ENCODE data around the gene KCNAB3.
"Not testable (repeated sequence)": the region's sequence is repeated elsewhere in the genome, so short reads cannot be mapped to it uniquely, and the experiment has no call there.

The KCNAB3 gene

DNA sequence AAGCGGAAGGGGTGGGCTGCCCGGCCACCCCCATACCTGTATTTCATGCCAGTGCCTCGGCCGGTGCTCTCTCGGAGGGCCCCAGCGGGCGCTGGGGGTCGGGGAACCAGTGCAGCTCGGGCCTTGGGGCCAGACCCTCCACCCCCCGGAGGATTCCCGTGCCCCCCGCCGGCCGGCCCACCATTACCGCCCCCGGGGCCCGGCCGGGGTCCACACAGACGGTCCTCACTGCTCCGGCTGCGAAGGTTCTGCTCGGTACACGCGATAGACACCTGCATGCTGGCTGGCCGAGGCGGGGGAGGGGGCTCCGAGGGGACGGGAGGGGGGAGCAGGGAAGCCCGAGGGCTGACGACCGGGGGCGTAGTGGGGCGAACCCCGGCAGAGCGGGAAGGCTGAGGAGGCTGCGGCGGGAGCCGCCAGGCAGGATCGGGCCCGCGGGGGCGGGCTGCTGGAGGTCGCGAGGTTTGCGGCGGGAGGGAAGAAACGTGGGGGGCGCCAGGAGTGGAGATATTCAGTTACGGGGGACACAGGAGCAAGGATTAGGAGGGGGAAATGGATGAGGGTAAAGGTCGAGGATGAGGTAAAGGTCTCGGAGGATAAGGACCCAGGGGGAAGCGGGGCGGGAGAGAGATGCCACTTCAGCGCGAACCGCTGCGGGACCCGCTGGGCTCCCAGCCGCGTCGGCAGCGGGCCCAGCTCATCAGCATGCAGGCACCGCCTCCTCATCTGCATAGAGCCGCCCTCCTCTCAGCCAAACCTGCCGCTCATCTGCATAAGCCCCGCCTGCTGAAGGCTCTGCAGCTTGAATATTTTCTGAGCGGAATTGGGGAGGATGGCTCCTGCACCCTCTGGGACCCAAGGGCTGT, at the start of gene KCNAB3:
TSS of gene KCNAB3 (minus strand) at position 699 of the 866 bp plus-strand sequence. CDS start at position 278, 421 bp downstream.
- peak; percentile 65 for DNase-seq

DNA sequence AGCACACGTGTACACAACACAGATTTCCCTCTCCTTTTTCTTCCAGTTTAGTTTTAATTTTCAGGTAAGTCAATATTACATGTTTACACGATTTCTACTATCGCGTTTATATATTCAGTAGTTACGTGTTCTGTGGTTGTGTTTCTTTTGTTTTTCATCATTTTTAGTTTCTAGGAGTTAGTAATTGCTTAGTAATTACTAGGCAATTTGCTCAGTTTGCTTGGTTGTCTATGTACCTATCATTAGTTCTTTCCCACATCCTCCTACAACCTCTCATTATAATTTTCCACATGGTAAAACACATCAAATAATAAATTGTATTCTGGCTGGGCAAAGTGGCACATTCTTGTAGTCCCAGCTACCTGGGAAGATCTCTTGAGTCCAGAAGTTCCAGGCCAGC, 48.1 kb upstream of the KCNAB3 start:
- DNase-seq: peak; percentile 13

DNA sequence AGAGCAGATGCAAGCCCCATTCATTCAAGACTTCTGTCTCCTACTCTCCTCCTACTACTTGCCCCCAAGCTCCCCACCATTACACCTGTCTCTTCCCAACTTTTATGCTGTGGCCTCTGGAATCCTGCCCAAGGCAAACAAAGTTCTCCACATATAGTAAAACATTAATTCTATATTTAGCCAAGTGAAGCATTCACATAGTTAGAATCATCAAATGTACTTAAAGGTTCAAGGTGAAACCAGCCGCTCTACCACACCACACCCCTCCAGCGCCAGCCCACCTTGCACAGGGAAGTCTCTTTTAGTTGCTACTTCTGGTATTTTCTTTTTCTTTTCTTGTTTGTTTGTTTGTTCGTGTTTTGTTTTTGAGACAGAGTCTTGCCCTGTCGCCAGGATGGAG, 47.4 kb upstream of the KCNAB3 start:
- DNase-seq: no peak

DNA sequence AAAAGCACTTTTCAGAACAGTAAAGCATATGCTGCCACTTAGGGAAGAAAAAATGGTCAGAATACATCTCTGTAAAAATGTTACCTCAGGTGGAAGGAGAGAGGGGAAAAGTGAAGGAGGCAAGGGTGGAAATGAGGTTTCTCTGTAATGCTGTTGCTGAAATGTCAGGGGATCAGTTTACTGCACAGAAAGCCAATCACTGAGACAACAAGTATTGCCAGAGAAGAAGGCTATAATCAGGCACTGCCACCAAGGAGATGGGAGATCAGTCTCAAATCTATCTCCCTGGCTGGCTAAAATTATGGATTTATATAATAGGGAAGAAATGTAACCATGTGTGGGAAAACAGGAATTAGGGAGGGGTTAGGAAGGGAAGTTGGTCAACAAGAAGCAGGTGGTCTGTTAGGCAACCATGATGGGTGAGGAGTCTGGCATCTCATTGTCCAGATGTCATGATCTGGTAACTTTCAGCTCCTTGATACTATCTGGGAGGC, 45.0 kb upstream of the KCNAB3 start:
- DNase-seq: no peak

DNA sequence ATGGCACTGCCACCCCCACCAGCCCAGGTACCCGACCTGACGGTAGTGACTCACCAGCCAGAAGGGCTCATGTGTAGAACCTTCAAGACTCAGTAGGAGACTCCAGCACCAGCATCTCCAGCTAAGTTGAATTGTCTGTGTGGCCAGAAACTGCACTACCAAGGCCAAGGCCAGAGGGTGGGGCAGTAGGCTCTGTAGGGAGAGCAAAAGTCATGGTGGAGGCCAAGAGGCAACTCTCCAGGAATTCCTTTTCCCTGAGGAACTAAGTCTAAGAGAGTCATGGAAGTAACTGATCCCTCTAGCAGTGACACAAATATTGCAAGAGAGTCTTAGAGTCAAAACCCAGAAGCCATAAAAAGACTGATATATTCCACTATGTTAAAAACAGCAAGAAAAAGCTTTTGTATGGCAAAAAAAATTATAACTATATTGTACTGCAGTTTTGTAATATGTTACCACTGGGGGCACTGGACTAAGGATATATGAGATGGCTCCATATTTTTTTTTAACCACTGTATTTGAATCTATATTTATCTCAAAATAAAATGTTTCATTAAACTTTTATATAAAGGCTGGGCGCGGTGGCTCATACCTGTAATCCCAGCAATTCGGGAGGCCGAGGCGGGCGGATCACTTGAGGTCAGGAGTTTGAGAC, 42.6 kb upstream of the KCNAB3 start:
- DNase-seq: no peak

DNA sequence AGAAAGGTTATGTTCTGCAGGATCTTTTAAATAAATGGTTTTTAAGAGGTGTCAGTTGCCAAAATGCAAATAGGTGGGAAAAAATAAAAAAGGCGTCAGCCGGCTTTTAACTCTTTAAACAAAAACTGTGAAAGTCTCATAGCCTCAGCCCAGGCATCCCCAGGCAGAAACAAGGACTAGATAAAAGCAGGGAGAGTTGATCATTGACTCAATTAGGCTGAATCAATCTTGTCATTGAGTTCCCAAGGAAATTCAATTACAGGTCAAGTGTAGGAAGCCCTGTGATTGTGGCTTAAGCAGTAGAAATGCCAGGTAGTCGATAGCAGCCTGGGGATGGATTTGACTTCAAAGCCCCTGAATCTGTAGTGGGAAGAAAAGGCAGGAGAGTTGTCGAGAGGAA, 42.0 kb upstream of the KCNAB3 start:
- no peak for DNase-seq

DNA sequence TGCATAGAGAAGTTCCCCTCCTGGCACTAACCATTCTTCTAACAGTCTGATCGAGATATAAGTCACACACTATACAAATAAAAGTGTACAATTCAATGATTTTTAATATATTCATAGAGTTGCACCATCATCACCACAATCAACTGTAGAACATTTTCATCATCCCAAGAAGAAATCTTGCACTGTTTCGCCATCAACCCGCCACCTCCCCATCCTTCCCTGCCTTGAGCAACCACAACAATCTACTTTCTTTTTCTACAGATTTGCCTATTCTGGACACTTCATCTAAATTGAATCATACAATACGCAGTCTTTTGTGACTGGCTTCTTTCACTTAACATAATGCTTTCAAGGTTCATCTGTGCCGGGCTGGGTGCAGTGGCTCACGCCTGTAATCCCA, 39.8 kb upstream of the KCNAB3 start:
- no peak for DNase-seq

DNA sequence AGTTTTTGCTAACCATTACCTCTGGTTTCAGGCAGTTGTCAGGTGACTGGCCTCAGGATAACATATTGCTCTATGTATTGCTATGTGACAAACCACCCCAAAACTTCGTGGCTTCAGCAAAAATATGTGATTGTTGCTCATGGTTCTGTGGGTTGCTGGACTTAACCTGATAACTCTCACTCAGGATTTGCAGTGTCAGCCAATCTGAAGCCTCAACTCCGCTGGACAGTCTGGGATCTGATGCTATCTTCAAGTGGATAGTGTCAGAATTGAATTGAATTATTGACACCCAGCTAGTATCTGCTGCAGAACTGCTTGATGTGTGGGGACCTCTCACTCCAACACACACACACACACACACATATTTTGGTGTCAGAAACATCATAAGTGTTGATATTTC, 38.1 kb upstream of the KCNAB3 start:
- DNase-seq: no peak

DNA sequence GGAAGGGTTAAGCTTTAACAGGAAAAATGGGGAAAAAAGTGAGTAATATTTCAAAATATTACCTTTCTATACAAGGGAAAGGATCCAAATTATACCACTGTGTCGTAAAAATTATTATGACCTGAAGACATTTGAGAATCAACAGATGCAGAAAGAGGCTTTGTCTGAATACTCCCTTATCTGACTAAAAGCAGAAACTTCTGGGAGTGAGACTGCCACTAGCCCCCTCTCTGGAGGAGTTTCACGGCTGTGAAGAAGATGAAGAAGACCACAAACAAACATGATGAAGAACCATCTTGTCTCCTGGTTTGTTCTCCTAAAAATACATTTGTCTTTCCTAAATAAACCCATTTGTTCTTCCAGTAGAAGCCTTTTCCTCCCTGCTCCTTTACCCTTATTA, 31.8 kb upstream of the KCNAB3 start:
- DNase-seq: no peak

DNA sequence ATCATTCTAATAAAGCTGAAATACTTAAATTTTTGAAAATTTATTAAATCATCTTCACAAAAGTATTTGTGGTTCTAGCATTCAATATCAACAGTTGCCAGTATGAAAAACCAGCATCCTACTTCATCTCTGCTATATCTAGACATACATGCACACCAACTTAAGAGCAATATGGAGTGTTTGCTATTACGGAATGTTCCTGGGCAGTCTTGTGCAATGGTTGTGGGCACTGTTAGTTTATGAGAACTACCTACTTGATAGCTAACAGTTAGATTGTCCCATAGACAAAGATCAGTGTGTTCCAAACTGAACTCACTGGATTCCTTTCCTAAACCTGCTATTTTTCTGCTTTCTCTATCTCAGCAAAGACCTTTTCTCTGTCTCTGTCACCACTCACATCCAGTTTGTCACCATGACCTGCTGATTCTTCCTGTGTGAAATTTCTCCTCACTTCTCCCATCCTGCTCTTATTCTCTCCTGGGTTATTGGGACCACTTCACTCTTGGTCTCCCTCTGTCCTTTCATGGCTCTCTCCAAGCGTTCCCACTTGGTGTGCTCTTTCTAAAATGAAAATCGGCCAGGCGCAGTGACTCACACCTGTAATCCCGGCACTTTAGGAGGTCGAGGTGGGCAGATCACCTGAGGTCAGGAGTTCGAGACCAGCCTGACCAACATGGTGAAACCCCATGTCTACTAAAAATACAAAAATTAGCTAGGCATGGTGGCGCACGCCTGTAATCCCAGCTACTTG, 30.0 kb upstream of the KCNAB3 start:
- no peak for DNase-seq

DNA sequence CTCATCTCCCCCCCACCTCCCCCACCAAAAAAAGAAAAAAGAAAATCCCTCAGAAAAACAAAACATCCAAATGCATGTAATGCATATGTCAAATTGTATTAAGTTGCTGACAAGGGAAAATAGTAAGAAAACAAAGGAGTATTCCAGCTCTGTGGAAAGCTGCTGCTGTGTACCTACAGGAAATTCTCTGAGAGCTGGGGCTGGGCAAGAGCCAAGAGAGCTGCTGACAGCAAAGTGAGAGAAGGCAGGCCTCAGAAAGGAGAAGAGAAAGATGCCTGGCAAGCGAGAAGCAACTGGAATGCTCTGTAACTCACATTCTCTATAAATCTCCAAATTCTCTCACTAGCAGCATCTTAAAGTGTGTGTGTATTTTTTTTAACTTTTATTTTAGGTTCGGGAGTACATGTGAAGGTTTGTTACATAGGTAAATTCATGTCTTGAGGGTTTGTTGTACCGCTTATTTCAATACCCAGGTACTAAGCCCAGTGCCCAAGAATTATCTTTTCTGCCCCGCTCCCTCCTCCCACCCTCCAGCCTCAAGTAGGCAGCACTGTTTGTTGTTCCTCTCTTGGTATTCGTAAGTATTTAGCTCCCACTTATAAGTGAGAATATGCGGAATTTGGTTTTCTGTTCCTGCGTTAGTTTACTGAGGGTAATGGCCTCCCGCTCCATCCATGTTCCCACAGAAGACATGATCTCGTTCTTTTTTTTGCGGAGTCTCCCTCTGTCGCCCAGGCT, 26.7 kb upstream of the KCNAB3 start:
- DNase-seq: no peak

DNA sequence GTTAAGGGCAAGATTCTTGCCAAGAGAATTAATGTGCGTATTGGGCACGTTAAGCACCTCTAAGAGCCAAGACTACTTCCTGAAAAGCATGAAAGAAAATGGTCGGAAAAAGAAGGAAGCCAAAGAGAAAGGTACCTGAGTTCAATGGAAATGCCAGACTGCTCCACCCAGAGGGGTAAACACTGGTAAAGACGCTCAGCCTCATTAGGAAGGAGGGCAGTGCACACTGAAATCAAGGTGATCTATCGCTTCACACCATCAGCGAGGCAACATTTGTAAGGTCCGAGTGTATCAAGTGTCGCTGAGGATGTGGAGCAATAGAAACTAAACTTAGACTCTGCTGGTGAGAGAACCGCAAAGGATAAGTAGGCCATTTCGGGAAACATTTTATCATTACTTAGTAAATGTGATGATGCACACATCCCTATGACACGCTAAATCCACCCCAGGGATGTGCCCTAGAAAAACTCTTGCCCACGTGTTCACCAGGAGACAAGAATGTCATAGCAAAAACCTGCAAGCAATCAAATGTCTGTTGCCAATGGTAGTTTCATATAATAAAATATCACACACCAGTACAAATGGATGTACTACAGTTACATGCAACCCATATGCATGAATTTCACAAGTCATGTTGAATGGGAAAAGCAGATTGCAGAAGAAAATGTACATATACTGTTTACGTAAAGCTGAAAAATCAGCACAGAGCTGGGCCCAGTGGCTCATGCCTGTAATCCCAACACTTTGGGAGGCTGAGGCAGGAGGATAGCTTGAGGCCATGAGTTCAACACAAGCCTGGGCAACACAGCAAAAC, 26.0 kb upstream of the KCNAB3 start:
- DNase-seq: no peak

DNA sequence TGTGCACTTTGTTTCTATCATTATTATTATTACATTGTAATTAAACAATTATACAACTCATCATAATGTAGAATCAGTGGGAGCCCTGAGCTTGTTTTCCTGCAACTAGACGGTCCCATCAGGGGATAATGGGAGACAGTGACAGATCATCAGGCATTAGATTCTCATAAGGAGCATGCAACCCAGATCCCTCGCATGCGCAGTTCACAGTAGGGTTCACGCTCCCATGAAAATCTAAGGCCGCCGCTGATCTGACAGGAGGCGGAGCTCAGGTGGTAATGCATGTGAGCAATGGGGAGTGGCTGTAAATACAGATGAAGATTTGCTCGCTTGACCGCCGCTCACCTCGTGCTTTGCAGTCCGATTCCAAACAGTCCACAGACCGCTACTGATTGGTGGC, 23.6 kb upstream of the KCNAB3 start:
- not testable (repeated sequence) for DNase-seq

DNA sequence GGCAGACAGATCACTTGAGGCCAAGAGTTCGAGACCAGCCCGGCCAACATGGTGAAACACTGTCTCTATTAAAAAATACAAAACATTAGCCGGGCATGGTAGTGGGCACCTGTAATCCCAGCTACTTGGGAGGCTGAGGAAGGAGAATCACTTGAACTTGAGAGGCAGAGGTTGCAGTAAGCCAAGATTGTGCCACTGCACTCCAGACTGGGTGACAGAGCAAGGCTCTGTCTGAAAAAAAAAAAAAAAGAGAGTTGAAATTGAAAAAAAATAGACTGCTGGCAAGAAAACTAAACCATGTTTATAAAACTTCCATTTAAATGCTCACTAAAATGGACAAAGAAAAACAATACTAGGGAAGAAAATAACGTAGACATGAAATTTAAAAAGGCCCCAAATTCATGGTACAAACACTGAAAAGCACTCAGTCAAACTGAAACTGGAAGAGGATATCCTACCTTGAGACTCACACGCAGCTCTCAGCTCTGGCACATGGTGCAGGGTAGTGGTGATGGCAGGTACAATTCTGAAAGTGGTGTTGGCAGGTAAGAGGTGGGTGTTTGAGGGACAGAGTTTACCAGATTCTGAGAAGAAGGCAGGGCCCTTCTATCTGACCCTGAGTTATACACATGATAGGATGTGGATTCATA, 21.6 kb upstream of the KCNAB3 start:
- DNase-seq: peak; percentile 84

DNA sequence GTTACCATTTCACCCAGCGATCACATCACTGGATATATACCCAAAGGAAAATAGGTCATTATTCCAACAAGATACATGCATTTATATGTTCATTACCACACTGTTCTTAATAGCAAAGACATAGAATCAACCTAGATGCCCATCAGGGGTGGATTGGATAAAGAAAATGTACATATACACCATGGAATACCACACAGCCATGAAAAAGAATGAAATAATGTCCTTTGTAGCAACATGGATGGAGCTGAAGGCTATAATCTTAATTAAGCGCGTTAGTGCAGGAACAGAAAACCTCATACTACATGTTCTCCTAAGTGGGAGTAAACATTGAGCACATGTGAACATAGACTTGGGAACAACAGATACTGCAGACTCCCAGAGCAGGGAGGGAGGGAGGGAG, 20.9 kb upstream of the KCNAB3 start:
- no peak for DNase-seq

DNA sequence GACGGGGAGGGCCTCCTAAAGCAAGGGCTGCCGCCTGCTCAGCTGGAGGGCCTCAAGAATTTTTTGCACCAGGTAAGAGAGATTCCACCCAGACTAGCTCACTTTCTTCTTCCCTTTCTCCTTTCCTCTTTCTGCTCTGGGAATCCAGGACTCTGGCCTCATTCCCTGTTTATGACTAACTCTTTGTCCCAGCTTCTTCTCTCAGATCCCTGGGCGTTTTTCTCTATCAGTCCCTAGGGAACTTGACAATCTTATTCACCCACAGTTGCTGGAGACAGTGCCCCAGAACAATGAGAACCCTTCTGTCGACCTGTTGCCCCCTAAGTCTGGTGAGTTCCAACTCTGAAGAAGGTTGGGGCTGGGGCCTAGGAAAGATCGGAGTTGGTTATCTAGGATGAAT, 18.0 kb upstream of the KCNAB3 start:
- no peak for DNase-seq

DNA sequence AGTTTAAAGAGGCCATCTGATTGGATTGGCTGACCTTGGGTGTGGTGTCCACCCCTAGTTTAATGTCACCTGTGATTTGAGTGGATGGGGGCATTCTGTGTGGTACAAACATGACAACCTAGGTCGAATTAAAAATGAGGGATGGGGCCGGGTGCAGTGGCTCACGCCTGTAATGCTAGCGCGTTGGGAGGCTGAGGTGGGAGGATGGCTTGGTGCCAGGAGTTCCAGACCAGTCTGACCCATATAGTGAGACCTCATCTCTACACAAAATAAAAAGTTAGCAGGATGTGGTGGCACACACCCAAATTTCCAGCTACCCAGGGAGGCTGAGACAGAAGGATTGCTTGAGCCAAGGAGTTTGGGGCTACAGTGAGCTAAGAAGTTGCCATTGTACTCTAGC, 16.8 kb upstream of the KCNAB3 start:
- DNase-seq: no peak

DNA sequence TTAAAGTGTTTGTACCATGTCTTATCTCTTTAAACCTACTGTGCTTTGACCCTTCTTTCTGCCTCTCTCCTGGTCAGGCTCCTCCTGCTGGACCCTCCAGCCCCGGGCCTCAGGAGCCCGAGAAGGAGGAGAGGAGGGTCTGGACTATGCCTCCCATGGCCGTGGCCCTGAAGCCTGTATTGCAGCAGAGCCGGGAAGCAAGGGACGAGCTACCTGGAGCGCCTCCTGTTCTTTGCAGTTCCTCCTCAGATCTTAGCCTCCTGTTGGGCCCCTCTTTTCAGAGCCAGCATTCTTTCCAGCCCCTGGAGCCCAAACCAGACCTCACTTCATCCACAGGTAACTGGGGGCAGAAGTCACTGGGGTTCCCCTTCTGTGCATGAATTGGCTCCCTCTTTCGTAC, 16.0 kb upstream of the KCNAB3 start:
- DNase-seq: no peak

DNA sequence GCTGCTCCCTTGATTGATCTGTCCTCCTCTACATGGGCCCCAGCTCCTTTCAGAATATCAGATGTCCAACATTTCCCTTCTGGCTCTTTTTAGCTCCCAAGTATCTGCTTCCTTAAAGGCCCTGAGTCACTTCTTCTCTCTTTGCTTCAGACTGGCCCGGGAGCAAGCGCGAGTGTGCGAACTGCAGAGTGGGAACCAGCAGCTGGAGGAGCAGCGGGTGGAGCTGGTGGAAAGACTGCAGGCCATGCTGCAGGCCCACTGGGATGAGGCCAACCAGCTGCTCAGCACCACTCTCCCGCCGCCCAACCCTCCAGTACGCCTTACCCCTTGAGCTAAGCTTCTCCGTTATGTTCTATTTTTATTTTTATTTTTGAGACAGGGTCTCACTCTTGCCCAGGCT, 14.7 kb upstream of the KCNAB3 start:
- DNase-seq: no peak

DNA sequence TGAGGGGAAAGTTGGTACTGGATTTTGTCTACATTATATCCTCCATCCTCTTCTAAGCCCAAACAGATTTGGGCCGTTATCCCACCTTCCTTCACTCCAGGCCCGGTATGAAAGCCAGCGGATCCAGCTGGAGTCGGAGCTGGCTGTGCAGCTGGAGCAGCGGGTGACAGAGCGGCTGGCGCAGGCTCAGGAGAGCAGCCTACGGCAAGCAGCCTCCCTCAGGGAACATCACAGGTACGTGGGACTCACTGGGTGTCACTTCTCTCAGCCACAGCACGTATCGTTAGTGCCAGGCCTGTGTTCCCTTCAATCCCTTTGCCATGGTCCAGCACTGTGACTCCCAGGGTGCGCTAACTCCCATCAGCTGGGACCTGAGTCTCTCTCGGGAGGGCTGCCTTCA, 13.6 kb upstream of the KCNAB3 start:
- no peak for DNase-seq

DNA sequence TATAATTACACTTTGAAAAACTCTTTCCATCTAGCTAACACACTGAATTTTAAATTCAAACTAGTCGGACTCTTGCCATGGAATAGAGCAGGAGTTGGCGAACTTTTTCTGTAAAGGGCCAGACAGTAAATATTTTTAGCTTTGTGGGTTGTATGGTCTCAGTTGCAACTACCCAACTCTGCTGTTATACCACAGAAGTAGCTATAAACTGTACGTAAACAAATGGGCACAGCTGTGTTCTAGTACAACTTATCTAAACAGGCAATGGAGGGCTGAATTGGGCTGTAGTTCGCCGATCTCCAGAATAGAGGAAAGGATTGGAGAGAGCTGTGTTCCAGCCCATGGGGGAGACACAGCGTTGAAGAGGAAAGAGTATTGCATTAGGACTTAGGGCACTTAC, 11.1 kb upstream of the KCNAB3 start:
- no peak for DNase-seq

DNA sequence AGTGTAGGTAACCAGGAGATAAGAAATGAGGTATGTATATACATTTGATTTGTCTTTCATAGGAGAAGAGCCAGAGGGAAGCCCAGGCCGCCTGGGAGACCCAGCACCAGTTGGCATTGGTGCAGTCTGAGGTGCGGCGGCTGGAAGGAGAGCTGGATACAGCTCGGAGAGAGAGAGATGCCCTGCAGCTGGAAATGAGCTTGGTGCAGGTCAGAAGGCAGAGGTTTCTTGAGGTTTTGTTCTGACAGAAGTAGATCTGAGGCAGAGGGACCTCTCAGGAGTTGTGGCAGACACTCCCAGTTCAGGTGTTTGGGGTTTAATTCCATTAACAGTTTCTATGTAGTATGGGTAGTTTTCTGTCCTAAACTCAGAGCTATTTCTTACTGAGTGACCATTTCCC, 10.4 kb upstream of the KCNAB3 start:
- no peak for DNase-seq
